Kidney (tissue), 14 donors: Measurements from ENCODE around the gene NEURL1B. TPM values are rescaled to one million over a fixed set of nuclear protein-coding genes. Genes with fewer than 3 reads are reported as not detected.

Experiments used
- DNase-seq, 5 donors: peaks; one replicate each; pipeline ENCODE4 v3.0.0-alpha.2; 2013 to 2020
- FAIRE-seq: peaks from 2 replicates; lab custom pipeline; 2012; peaks lifted over from hg19 to GRCh38; lab: Jason Lieb, UNC
- H3K27ac ChIP-seq, 2 donors: one replicate each; pipeline ENCODE4 v1.7.0; 2013; ENCODE audit warnings: low read depth in 2 of 2, low read length in 2 of 2, inconsistent platforms in 1 of 2
- H3K27me3 ChIP-seq: one replicate; pipeline ENCODE4 v1.7.1; 2013; ENCODE audit warnings: low read length, inconsistent platforms; ENCODE audit not compliant: control insufficient read depth, insufficient read depth
- H3K36me3 ChIP-seq, 3 donors: one replicate each; pipeline versions ENCODE4 v1.7.0 to v1.7.1; 2013; ENCODE audit warnings: low read length in 3 of 3, control low read depth in 1 of 3, inconsistent platforms in 1 of 3; ENCODE audit not compliant: insufficient read depth in 3 of 3, control insufficient read depth in 2 of 3
- H3K4me1 ChIP-seq, 3 donors: one replicate each; pipeline versions ENCODE4 v1.7.0 to v1.7.1; 2013; ENCODE audit warnings: low read length in 3 of 3, inconsistent platforms in 1 of 3, low read depth in 1 of 3; ENCODE audit not compliant: control insufficient read depth in 2 of 3, insufficient read depth in 2 of 3
- H3K4me3 ChIP-seq, 3 donors: one replicate each; pipeline versions ENCODE4 v1.7.0 to v1.8.1; 2013; ENCODE audit warnings: low read length in 3 of 3, control low read depth in 1 of 3, inconsistent platforms in 1 of 3
- H3K9ac ChIP-seq, 3 donors: one replicate each; pipeline versions ENCODE4 v1.7.0 to v1.7.1; 2013; ENCODE audit warnings: low read length in 3 of 3, control low read depth in 1 of 3, inconsistent platforms in 1 of 3
- H3K9me3 ChIP-seq, 3 donors: one replicate each; pipeline versions ENCODE4 v1.7.0 to v1.7.1; 2013; ENCODE audit warnings: low read length in 3 of 3, control low read depth in 1 of 3, inconsistent platforms in 1 of 3; ENCODE audit not compliant: control insufficient read depth in 2 of 3, insufficient read depth in 1 of 3
- CTCF ChIP-seq: IDR thresholded peaks from 3 replicates; pipeline ENCODE4 v1.5.1; 2012; ENCODE audit warnings: mild to moderate bottlenecking, moderate library complexity, borderline replicate concordance; ENCODE audit not compliant: insufficient read depth; ENCODE audit errors: extremely low read depth
- intact Hi-C: fragments of 100-400 bp; cut with DNase I; formaldehyde crosslinking; loops from one replicate; pipeline ENCODE4 v1.11.1; 2022
- polyA plus RNA-seq: library from polyadenylated mRNA; stranded (reverse); fragments of 350-450 nt; fragmentation: Illumina TruSeq; extraction: RNeasy Lipid Tissue Mini Kit (QIAGEN cat#74804); gene quantifications from one replicate; pipeline ENCODE4 v1.2.3, GENCODE V29; 2014; ENCODE audit warnings: low read depth, low replicate concordance; ENCODE audit not compliant: insufficient read depth
- total RNA-seq: library from RNA; stranded (reverse); fragmentation: NEBNext Ultra II Directional; extraction: Animal tissue kit (Norgen Biotek cat#: 25700); gene quantifications from one replicate; pipeline ENCODE4 v1.2.1, GENCODE V29; 2021
- donor health status: control.
- donor health status: control.
- donor health status: control.
- donor health status: control.
- donor health status: control.
- donor health status: DM: yes; HTN: yes; CAD: no.
- donor health status: Normal renal cell carcinoma (clear cell type).

The NEURL1B gene
- total and polyA plus RNA-seq, 2 donors from 2014 or later = 5.4 to 42.6 TPM

- Histone ChIP-seq H3K36me3 (no peaks in the 10 kb centered on the region), H3K9me3 (peaks cover 0 to 3% (median 0%) of the 10 kb centered on the region in 3 donors), H3K4me1 (no peaks in the 10 kb centered on the region), H3K27me3 (no peaks in the 10 kb centered on the region), H3K9ac (no peak overlapping the region), H3K4me3 (no peak overlapping the region), H3K27ac (no peak overlapping the region)
- no peak for FAIRE-seq
- no peak for TF ChIP-seq CTCF
- intact Hi-C loops = no loop called here
- no peak for DNase-seq
These were observed 32.3 kb upstream of the NEURL1B start for GRCh38 chr5:172608773-172609172.

- intact Hi-C loops = no loop called here
These were observed 30.4 kb upstream of the NEURL1B start for GRCh38 chr5:172610643-172611042.

GRCh38 chr5:172611913-172612312 is 29.1 kb upstream of the NEURL1B start:
- TF ChIP-seq CTCF = no peak
- no peaks in the 10 kb centered on the region for H3K4me1 ChIP-seq
- DNase-seq (no peak), FAIRE-seq (no peak)
- H3K36me3 ChIP-seq = no peaks in the 10 kb centered on the region
- H3K27ac ChIP-seq = peak overlapping the region in 1 of 2 donors; percentile 32
- H3K4me3 ChIP-seq = no peak overlapping the region
- H3K9me3 ChIP-seq = peaks cover 0 to 6% (median 0%) of the 10 kb centered on the region in 3 donors
- intact Hi-C loops = no loop called here
- H3K27me3 ChIP-seq = no peaks in the 10 kb centered on the region
- no peak overlapping the region for H3K9ac ChIP-seq

More at GRCh38 chr5:172610643-172611042, 30.4 kb upstream of the NEURL1B start:
- Histone ChIP-seq H3K4me1 (no peaks in the 10 kb centered on the region), H3K4me3 (no peak overlapping the region), H3K27ac (peak overlapping the region in 1 of 2 donors; percentile 8), H3K9ac (no peak overlapping the region), H3K27me3 (no peaks in the 10 kb centered on the region), H3K9me3 (peaks cover 0 to 6% (median 0%) of the 10 kb centered on the region in 3 donors), H3K36me3 (no peaks in the 10 kb centered on the region)
- FAIRE-seq (no peak), DNase-seq (peak in 1 of 5 donors; percentile 41)
- no peak for TF ChIP-seq CTCF

- no peak for TF ChIP-seq CTCF
- Histone ChIP-seq H3K4me1 (no peaks in the 10 kb centered on the region), H3K9me3 (peaks cover 0 to 6% (median 0%) of the 10 kb centered on the region in 3 donors), H3K4me3 (no peak overlapping the region), H3K36me3 (no peaks in the 10 kb centered on the region), H3K27me3 (no peaks in the 10 kb centered on the region), H3K9ac (no peak overlapping the region), H3K27ac (no peak overlapping the region)
- FAIRE-seq = no peak
- DNase-seq = no peak
- intact Hi-C loops = no loop called here
These were observed 28.3 kb upstream of the NEURL1B start for GRCh38 chr5:172612771-172613170.
